NCI-H345 treated with DMSO at 0.1 percent for 48 hours (cell line): ENCODE data around the gene LAMC1.

ENCODE experiments used
- DNase-seq: peaks from one replicate; lab custom pipeline; 2025; ENCODE audit not compliant: unreplicated experiment; lab: John Stamatoyannopoulos, UW

Gene LAMC1

DNA sequence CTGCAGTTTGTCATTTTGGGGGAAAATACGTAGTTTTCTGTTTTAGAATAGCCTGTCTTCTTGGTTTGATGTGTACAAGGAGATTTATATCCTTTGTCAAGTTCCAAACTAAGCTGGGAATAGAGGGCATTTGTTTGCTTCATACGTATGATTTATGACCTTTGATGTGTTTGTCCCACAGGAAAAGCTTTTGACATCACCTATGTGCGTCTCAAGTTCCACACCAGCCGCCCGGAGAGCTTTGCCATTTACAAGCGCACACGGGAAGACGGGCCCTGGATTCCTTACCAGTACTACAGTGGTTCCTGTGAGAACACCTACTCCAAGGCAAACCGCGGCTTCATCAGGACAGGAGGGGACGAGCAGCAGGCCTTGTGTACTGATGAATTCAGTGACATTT is 79.9 kb downstream of the LAMC1 start:
- no peak for DNase-seq

DNA sequence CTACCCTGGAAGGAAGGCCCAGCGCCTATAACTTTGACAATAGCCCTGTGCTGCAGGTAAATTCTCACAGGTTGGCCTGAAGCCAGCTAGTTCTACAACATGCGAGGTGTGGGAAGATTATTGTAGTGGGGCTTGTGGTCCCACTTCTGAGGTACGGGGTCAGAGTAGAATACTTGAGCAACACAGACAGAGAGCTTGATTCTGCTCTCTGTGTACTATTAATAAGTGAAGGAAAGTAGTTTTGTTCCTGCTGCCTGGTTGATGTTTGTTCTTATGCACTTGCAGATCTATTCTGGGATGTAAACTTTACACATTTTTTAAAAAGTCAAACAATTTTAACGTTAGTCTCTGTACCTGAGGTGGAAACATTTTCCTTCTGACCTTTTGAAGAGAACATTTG is 80.4 kb downstream of the LAMC1 start:
- DNase-seq, result no peak

DNA sequence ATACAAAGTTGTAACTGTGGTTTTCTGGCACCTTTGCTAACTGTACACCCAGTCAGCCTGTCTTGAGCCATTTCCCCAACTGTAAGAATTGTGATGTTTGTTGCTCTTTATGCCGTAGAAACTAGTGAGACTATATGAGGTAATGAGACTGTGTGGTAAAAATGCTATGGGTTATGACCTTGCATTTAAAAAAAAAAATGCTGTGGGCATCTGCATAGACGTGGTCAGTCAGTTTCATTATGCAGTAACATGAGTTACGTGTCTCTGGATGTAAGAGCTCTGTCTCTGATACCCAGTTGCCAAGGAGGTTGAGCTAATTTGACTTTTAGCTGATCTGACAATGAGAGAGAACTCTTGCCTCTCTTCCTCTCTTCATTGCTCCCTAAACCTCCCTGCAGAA is 82.2 kb downstream of the LAMC1 start:
- DNase-seq, result no peak

DNA sequence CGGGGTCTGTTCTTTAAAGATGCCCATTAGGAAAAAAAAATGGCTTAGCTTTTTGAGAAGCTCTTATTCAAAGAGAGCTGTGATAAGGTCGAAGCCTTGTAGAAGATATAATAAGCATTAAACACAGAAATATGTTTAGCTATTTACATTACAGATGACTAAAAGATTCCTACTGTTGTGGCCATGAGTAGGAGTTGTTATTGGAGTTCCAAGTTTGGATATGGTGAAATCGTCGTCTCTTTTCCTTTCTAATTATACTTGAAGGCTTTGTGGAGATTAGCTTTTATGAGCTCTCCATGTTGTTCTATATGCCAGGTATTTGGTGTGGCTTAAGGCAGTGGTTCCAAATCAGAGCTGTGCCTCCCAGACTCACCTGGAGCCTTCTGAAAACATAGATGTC is 82.9 kb downstream of the LAMC1 start:
- DNase-seq, result no peak

DNA sequence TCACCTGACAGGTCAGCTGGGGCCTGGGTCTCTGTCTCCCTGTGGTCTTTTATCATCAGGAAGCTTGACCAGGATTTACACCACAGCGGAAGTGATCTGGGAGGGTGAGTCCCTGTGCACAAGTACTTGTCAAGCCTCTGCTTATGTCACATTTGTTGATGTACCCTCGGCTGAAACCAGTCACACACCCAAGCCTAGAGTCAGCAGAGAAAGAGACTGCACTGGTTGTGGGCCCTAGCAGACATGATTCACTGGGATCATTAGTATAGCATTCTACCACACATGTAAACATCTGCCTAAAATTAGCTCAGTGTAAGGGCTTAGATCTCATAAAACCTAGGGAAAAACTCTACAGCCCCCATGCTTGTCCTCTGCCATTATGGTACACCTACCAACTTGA is 83.5 kb downstream of the LAMC1 start:
- DNase-seq, result no peak

DNA sequence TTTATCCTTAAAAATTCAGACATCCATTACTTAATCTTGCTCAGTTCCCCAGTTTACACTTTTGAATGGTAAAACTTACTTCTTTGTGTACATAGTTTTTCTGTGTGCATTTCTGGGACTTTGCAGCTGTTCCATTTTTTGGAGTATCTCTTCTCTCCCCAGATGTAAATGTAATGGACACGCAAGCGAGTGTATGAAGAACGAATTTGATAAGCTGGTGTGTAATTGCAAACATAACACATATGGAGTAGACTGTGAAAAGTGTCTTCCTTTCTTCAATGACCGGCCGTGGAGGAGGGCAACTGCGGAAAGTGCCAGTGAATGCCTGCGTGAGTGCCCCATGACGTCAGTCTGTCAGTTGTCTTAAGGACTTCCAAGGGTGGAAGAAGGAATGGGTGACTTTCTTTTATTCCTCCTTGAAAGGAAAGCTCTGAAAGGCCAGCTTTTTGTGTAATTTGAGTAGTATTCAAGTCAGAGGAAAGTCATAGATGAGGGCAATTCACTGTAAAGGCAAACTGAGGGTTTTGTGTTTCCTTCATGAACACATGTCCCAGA is 87.2 kb downstream of the LAMC1 start:
- no peak for DNase-seq

DNA sequence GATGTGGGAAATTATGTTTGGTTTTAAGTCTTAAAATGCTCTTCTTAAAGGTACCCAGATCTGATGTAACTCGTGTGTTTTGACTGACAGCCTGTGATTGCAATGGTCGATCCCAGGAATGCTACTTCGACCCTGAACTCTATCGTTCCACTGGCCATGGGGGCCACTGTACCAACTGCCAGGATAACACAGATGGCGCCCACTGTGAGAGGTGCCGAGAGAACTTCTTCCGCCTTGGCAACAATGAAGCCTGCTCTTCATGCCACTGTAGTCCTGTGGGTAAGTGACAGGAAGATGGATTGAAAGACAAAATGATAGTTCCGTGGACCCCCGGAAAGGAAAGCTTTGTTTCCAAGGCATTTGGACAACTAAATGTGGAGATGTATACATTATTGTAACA is 91.2 kb downstream of the LAMC1 start:
- DNase-seq, result no peak

DNA sequence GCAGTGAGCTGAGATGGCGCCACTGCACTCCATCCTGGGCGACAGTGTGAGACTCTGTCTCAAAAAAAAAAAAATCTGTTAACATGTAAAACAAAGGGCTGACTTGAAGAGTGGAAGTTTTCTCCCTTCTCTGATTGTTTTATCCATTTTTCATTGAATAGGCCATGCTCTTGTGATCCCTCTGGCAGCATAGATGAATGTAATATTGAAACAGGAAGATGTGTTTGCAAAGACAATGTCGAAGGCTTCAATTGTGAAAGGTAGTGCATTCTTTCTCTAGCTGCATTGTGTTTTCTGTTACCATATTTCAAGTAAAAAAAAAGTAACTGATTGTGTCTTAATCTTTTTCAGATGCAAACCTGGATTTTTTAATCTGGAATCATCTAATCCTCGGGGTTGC is 93.2 kb downstream of the LAMC1 start:
- DNase-seq, result no peak

DNA sequence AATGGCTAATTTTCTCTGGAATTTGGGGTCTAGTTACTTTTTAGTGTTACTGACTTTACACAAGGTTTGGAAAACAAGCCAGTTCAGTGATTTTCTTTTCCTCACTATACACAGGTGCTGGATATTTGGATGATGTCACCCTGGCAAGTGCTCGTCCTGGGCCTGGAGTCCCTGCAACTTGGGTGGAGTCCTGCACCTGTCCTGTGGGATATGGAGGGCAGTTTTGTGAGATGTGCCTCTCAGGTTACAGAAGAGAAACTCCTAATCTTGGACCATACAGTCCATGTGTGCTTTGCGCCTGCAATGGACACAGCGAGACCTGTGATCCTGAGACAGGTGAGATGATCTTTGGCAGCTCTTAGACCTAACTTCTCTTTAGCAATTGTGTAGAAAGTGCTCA is 98.4 kb downstream of the LAMC1 start:
- DNase-seq, result no peak

DNA sequence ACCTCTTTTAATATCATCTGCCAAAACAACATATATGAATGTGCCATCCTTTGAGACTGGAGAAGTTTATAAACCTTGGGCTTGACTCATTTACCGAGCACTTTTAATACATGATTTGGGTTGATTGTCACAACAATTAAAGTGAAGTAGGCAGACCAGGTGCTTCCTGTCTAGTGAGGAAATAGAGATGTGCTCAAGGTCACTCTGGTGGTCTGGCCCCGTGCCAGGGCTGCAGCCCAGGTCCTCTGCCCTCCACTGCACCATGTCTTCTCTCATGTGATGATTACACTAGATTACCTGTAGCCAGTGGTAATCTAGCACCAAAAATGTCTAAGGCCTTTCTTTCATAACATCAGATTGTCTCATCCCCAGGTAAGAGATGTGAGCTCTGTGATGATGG is 101.0 kb downstream of the LAMC1 start:
- no peak for DNase-seq

DNA sequence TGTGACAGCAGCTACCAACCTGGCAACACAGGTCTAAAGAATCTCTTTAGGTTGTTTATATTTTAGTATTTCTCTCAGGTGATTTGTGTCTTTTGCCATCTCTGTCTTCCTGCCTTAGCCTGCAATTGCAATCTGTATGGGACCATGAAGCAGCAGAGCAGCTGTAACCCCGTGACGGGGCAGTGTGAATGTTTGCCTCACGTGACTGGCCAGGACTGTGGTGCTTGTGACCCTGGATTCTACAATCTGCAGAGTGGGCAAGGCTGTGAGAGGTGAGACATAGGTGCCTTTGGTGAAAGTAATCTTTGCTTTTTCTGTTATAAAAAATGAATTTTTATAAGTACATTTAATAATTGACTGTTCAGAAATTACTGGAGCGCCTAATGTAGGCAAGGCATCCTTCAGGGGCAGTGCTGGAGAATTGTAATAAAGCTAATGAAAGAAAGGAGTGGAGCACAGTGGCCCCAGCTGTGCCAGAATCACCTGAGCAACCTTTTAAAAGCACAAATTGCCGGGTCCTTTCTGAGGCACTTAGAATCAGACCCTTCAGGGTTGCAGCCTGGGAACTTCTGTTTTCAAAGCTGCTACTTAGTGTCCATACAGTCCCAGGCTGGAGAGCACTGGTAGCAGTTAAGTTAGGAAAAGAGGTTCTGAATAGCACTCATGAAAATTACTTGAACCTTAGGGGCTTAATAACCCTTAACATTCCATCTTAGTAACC is 102.2 kb downstream of the LAMC1 start:
- no peak for DNase-seq

DNA sequence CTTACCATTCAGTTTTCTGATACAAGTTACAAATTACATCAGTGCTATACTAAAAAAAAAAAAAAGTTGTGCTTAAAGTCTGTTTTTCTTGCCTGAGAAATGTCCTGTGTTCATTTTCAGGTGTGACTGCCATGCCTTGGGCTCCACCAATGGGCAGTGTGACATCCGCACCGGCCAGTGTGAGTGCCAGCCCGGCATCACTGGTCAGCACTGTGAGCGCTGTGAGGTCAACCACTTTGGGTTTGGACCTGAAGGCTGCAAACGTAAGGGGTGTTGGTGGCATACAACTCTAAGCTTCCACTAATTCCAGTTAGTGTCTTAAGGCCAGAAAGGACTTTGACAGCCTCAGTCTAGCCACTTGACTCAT is 102.8 kb downstream of the LAMC1 start:
- no peak for DNase-seq

DNA sequence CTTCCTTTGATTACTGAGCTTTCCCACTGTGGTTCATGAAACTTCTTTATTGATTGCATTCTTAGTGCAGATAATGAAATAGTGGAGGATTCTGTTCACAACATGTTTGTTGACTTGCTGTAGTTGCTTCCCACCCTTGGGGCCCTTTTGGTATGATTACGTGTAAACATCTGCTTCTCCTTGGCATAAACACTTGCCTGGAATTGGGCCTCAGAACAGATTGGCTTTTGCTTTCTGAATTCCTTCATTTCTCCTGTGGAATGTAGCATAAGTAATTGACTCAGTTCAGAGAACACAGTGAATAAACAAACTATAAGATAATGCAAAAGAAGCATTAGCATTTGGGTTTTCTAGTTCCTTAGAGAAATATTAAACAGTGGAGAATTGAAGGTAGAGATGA is 103.3 kb downstream of the LAMC1 start:
- DNase-seq, result no peak

DNA sequence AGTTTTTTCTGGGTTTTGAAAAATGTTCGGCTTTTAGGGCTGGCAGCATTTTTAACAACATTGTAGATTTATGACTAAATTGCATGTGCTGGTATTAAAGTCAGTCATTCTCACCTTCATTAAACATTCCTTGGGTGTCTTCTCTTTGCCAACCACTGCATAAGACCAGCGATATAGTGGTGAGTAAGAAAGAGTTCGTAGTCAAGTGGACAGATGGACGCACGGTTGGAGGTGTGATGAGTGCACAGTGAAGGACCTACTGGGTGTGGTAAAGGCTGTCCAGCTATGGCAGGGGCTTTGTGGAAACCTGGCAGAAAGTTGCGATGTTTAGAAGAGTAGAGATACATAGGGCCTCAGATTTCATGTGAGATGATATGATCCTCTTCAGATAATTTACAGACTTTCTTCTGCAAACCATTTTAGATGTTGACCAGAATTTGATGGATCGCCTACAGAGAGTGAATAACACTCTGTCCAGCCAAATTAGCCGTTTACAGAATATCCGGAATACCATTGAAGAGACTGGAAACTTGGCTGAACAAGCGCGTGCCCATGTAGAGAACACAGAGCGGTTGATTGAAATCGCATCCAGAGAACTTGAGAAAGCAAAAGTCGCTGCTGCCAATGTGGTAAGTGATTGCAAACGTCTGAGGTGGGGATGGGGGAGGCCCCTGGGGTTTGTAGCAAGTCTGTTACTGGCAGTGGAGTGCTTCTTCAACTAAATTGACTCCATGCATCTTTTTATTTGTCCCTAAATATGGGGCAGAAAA is 106.9 kb downstream of the LAMC1 start:
- DNase-seq, result no peak

DNA sequence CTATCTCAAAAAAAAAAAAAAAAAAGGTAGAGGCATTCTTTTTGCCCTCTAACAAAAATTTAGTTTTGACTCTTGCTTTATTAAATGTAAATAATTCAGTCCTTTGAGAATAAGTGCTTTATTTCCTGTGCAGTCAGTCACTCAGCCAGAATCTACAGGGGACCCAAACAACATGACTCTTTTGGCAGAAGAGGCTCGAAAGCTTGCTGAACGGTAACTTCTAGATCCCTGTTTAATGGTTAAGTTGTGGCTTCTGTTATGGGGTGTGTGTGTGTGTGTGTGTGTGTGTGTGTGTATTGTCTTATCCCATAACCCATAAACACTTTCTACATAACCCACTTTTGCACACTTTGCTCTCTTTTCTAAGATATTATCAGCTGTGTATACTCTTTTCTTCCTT is 107.9 kb downstream of the LAMC1 start:
- DNase-seq, result no peak

DNA sequence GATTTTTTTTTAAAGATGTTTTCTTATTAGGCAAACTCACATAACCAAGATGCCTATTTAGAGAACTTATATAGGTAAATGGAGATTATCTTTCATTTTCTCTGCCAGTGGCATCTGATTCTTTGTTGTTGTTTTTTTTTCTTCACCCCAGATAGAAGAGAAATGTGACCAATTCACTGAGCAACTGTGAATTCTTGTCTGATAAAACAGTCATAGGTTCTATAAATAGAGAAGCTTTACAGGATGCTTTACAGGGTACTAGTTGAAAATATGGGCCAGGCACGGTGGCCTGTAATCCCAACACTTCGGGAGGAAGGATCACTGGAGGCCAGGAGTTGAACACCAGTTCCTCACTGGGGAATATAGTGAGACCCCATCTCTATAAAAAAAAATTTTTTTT is 112.1 kb downstream of the LAMC1 start:
- no peak for DNase-seq

DNA sequence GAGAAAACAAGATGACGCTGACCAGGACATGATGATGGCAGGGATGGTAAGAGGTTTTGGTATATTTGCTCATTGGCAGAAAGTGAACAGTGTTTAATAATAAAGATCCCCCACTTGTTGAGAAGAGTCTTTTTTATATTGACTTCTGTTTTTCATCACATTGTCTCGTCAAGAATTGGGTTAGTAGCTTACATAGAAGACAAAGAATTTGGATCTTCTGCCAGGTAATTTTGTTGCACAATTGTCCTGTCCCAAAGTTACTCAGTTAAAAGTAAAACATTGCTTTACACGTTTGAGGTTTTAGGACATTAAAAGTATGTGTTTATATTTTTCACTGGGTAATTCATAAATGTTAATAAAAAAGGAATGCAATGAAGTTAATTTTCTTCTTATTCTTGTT is 114.6 kb downstream of the LAMC1 start:
- DNase-seq, result no peak

DNA sequence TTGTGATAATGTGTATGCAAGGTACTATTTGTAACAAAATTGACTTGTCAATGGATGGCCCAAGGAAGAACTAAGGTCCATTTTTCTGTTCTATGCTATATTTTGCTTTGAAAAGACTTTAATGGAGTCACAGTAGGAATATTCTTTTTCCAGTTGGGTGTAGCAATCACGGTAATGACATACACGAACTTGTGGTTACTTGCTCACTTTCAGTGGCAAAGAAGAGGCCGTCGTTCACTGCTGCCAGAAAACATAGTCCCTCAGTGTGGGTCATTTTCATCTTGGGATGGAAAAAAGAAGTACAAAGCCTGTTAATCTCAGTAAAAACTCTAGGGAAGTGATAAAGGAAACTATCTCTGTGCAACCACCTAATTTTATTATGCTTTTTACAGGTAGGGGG is 115.1 kb downstream of the LAMC1 start:
- DNase-seq, result no peak

DNA sequence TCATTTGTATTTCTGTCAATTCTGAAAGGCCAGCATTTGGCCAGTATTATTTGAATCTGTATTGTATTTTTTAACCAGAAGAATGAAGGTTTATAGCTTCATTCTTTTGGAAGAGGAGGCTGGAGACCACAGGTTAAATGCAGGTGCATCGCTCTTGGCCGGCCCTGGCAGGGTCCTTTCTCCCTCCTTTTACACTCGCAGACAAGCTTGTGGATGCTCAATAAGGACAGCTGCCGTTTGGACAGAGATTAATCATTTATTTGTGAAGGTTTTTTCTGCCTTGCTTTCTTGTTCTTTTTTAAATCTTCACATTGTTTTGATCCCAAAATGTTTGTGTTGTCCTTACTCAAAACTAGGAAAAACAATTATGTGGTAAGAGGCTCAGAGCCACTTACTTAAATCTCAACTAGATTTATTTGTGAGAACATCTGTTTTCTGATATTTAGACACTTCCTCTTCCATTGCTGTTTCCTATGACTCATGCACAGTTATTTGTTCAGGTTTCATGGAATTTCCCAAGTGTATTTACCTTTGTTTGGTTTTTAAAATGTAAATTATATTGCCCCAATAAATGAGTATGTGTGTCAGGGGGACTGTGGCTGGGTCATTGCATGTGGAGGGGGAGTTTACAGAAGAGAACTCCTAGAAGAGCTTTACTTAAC is 116.2 kb downstream of the LAMC1 start:
- no peak for DNase-seq

DNA sequence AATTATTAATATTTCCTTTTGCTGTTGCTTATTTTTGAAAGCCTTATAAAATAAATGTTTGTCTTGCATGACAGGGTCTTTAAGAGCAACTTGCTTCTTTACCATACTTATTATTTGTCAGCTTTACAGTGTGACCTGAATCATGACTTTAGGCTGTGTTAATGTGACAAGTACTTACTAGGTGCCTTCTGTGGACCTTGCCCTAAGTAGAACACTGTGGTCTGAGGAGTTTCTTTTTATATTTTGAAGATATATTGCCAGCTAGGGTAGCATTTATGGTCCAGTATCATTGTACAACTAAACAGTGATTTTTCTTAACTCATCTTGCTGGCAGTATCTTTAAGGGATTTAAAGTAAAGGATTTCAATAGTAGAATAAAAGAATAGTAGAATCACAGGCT is 117.4 kb downstream of the LAMC1 start:
- DNase-seq, result no peak

DNA sequence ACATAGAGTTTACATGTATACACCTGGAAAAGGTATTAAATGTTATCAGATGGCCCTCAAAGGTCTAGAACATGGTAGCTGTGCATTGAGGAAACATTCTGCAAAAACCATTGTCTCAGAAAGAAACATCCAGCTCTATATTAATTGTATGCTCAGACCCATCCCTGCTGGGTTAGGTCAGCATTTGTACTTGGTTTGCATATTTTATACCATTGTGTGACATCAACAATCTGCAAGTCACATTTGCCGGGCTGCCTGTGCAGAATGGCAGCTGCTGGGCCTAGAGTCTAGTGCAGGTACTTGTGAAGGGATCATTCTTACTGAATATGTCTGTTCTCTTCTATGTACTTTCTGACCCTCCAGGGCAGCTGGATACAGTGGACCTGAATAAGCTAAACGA is 119.0 kb downstream of the LAMC1 start:
- no peak for DNase-seq
